GM12864 (cell line): ENCODE data around the gene ULK4.

Experiments used
- DNase-seq: peaks from one replicate; pipeline ENCODE4 v3.0.0-alpha.2; 2011; ENCODE audit warnings: low read depth
- H3K4me3 ChIP-seq: 2 replicates; pipeline ENCODE4 v1.5.1; 2011; ENCODE audit warnings: mild to moderate bottlenecking, low read depth, low read length, control low read depth
- TF ChIP-seq, protein P1 (sequence below): IDR thresholded peaks from 2 replicates; pipeline ENCODE4 v1.5.1; 2011; ENCODE audit warnings: low read depth, mild to moderate bottlenecking, moderate library complexity, low read length, control low read depth, inconsistent platforms; ENCODE audit errors: missing control alignments

The ULK4 gene

DNA sequence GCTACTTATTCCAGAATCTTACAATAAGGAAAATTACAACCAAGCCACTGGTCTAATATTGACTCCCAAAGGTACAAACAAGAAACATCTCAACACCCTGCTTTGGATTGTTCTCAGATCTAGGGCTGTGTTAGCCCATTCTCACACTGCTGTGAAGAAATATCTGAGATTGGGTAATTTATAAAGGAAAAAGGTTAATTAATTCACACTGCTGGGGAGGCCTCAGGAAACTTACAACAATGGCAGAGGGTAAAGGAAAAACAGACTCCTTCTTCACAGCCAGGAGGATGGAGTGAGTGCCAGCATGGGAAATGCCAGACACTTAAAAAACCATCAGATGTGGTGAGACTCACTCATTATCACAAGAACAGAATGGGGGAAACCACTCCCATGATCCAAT lies 208.3 kb downstream of the ULK4 start:
- DNase-seq = no peak
- TF ChIP-seq, protein P1, sequence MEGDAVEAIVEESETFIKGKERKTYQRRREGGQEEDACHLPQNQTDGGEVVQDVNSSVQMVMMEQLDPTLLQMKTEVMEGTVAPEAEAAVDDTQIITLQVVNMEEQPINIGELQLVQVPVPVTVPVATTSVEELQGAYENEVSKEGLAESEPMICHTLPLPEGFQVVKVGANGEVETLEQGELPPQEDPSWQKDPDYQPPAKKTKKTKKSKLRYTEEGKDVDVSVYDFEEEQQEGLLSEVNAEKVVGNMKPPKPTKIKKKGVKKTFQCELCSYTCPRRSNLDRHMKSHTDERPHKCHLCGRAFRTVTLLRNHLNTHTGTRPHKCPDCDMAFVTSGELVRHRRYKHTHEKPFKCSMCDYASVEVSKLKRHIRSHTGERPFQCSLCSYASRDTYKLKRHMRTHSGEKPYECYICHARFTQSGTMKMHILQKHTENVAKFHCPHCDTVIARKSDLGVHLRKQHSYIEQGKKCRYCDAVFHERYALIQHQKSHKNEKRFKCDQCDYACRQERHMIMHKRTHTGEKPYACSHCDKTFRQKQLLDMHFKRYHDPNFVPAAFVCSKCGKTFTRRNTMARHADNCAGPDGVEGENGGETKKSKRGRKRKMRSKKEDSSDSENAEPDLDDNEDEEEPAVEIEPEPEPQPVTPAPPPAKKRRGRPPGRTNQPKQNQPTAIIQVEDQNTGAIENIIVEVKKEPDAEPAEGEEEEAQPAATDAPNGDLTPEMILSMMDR = no peak
- no peak overlapping the region for H3K4me3 ChIP-seq

DNA sequence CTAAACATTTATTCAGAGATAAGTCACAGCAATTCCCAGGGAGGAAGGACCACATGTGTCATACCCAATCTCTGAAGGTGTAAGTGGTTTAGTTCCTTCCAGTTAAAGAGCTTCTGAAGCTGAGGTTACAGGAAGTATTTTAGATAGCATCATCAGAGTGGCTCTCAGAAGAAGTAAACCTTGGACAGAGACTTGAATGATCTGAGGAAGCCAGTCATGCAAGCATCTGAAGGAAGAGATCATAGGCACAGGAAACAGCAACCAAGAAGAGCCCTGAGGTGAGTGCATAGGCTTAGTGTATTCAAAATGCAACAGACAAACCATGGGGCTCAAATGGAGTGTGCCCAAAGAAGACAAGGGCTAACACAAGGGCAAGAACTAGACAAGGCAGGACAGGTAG lies 210.3 kb downstream of the ULK4 start:
- TF ChIP-seq, protein P1 = no peak

DNA sequence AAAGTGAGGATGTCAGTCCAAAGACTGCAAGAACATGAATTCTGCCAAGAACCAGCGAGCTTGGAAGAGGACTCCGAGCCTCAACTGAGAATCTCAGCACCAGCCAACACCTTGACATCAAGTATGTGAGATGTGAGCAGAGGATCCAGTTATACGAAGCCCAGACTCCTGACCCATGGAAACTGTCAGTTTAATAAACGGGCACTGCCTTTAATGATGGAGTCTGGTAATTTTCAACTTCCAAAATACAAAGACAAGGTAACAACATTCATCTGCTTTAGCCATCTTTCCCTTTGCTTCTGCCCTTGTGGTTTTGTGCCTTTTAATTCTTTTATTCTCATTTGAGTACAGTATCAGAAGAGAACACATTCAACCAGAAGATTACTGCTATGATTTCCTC lies 211.9 kb downstream of the ULK4 start:
- no peak overlapping the region for H3K4me3 ChIP-seq
- TF ChIP-seq, protein P1 = no peak
- DNase-seq = no peak

More for the DNA sequence above, 210.3 kb downstream of the ULK4 start:
- no peak for DNase-seq
- no peak overlapping the region for H3K4me3 ChIP-seq

DNA sequence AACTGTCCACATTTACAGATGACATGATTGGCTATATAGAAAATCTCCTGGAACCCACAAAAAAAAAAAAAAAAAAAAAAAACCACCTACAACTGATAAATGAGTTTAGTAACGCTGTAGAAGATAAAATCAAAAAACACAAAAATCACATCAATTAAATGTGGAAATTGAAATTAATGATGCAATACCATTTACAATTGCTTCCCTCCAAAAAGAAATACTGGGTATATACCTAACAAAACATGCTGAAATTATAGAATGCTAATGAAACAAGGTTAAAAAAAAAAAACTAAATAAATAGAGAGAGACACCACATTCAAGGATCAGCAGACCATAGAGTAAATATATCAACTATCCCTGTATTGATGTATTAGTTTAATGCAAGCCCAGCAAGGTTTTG lies 215.7 kb downstream of the ULK4 start:
- H3K4me3 ChIP-seq = no peak overlapping the region
- DNase-seq = no peak
- TF ChIP-seq, protein P1 = no peak

DNA sequence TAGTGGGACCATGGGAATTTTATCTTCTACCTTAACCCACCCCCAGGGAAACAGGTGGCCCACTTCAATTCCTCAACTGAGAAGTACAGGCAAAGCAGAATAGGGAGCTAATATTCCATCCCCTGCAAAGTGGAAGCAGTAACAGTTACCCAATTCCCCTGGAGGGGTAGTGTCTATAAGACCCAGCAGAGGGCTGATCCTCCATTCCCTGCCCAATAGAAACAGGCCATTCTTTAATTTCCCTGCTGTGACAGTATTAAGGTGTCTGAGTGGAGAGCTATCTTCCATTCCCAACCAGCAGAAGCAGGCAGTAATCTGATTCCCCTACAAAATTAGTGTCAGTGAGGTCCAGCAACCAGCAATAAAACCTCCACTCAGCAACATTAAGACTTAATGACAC lies 219.8 kb downstream of the ULK4 start:
- TF ChIP-seq, protein P1 = no peak
- no peak overlapping the region for H3K4me3 ChIP-seq
- DNase-seq = no peak

DNA sequence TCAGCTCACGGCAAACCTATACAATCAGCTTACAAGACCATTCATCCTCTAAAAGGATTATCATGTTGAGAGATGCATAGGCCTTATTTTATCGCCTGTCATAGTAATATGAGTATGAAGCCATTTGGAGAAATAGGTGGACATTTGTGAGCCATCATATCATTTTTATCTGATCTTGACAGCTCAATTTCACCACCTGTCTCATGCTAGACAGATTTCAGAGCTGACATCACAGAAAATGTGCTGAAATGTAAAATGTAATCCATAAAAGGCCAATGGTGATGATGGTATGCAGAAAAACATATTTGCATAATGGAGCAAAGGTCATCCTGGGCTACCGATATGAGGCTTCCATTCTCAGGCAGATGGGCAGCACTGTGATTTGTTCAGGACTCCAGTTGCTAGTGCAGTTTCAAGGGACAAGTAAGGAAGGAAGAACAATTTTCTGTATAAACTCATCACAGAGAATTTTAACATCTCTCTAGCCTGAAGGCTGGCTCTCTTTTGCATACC lies 221.5 kb downstream of the ULK4 start:
- DNase-seq = no peak
- H3K4me3 ChIP-seq = no peak overlapping the region
- TF ChIP-seq, protein P1 = no peak

DNA sequence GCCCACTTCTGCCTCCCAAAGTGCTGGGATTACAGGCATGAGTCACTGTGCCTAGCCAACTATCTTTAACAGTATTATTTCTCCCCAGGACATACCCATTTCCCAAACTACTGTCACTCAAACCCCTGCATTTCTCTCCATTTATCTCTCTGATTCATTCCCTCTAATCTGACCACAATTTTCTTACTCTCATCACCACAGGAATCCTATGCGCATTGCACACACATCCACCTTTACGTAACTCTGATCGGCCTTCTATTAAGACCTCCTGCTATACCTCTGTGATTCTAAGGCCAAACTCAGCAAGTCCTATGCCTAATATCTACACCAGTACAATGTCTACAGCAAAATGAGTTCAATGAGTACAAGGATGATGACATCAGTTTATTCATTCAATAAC lies 235.0 kb downstream of the ULK4 start:
- no peak overlapping the region for H3K4me3 ChIP-seq
- TF ChIP-seq, protein P1 = no peak
- DNase-seq = no peak
